PFSK-1 (cell line): ENCODE data around the gene LEFTY1.

Experiments used
- POLR2AphosphoS5 ChIP-seq: IDR thresholded peaks from 2 replicates; pipeline ENCODE4 v1.6.1; 2012; ENCODE audit warnings: low read depth, mild to moderate bottlenecking, control low read depth, low read length, moderate library complexity
- SIN3A ChIP-seq: IDR thresholded peaks from 2 replicates; pipeline ENCODE4 v1.6.1; 2012; ENCODE audit warnings: mild to moderate bottlenecking, low read length, moderate library complexity, borderline replicate concordance; ENCODE audit not compliant: insufficient read depth
- TAF1 ChIP-seq: IDR thresholded peaks from 2 replicates; pipeline ENCODE4 v1.6.1; 2012; ENCODE audit warnings: low read length, control low read depth, borderline replicate concordance; ENCODE audit not compliant: insufficient read depth
- TF ChIP-seq, protein P1 (sequence below), 2 experiments: IDR thresholded peaks; 2 replicates each; pipeline versions ENCODE4 v1.6.1 to v1.8.0; 2011 to 2012; ENCODE audit warnings: low read depth in 2 of 2, low read length in 2 of 2, control low read depth in 1 of 2, inconsistent platforms in 1 of 2, mild to moderate bottlenecking in 1 of 2, moderate library complexity in 1 of 2; ENCODE audit not compliant: insufficient read depth in 1 of 2

DNA sequence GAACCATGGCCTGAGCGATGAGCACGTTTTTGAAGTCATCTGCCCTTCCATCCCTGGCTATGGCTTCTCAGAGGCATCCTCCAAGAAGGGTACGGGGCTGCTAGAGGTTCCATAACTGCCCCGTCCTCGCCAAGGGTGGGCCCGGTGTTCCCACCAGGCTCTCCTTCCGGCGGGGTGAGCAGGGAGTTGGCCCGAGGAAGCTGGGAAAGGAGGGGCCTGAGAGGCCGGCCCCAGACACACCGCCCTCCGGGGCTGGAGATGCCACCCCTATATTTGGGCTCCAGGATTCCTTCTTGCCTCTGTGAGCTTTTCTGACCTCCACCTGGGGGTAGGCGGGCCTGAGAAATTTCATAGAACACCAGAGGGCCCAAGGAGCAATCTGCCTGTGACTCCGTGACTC lies 50.2 kb downstream of the LEFTY1 start:
- TF ChIP-seq POLR2AphosphoS5 = no peak
- no peak for TF ChIP-seq TAF1
- TF ChIP-seq, protein P1, sequence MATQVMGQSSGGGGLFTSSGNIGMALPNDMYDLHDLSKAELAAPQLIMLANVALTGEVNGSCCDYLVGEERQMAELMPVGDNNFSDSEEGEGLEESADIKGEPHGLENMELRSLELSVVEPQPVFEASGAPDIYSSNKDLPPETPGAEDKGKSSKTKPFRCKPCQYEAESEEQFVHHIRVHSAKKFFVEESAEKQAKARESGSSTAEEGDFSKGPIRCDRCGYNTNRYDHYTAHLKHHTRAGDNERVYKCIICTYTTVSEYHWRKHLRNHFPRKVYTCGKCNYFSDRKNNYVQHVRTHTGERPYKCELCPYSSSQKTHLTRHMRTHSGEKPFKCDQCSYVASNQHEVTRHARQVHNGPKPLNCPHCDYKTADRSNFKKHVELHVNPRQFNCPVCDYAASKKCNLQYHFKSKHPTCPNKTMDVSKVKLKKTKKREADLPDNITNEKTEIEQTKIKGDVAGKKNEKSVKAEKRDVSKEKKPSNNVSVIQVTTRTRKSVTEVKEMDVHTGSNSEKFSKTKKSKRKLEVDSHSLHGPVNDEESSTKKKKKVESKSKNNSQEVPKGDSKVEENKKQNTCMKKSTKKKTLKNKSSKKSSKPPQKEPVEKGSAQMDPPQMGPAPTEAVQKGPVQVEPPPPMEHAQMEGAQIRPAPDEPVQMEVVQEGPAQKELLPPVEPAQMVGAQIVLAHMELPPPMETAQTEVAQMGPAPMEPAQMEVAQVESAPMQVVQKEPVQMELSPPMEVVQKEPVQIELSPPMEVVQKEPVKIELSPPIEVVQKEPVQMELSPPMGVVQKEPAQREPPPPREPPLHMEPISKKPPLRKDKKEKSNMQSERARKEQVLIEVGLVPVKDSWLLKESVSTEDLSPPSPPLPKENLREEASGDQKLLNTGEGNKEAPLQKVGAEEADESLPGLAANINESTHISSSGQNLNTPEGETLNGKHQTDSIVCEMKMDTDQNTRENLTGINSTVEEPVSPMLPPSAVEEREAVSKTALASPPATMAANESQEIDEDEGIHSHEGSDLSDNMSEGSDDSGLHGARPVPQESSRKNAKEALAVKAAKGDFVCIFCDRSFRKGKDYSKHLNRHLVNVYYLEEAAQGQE (IDR thresholded peaks at IDR 0.05; ENCODE audit: insufficient read depth in 1 of 2, low read depth in 2 of 2, low read length in 2 of 2) = no peak
- no peak for TF ChIP-seq SIN3A
